Smooth muscle cell (in vitro differentiated cells): ENCODE data around the gene SMCHD1. TPM values are rescaled to one million over a fixed set of nuclear protein-coding genes. Genes with fewer than 3 reads are reported as not detected.
A peak's percentile ranks its signal among the peaks of the same experiment; 100 is the strongest.

Experiments
- DNase-seq: peaks from one replicate; lab custom pipeline; 2025; ENCODE audit not compliant: unreplicated experiment; lab: John Stamatoyannopoulos, UW
- H2AFZ ChIP-seq: fragments of 200-600 bp; sonication (generic); 2 replicates; pipeline ENCODE4 v1.6.0; 2016; ENCODE audit warnings: antibody characterized with exemption, low read depth, mild to moderate bottlenecking
- H3F3A ChIP-seq: fragments of 200-600 bp; sonication (generic); 2 replicates; pipeline ENCODE4 v1.6.0; 2017; ENCODE audit warnings: antibody characterized with exemption, low read depth
- H3K27ac ChIP-seq: fragments of 200-600 bp; sonication (generic); 2 replicates; pipeline ENCODE4 v1.5.1; 2016; ENCODE audit warnings: low read depth, mild to moderate bottlenecking
- H3K27me3 ChIP-seq: fragments of 200-600 bp; sonication (generic); 2 replicates; pipeline ENCODE4 v1.6.1; 2016; ENCODE audit warnings: low read depth, mild to moderate bottlenecking
- H3K36me3 ChIP-seq: fragments of 200-600 bp; sonication (generic); 2 replicates; pipeline ENCODE4 v1.5.1; 2016; ENCODE audit warnings: low read depth
- H3K4me1 ChIP-seq: fragments of 200-600 bp; sonication (generic); 2 replicates; pipeline ENCODE4 v1.5.1; 2016; ENCODE audit warnings: low read depth
- H3K4me2 ChIP-seq: fragments of 200-600 bp; sonication (generic); 2 replicates; pipeline ENCODE4 v1.6.0; 2016; ENCODE audit warnings: mild to moderate bottlenecking
- H3K4me3 ChIP-seq: fragments of 200-600 bp; sonication (generic); 2 replicates; pipeline ENCODE4 v1.5.1; 2016; ENCODE audit warnings: mild to moderate bottlenecking
- H3K79me2 ChIP-seq: fragments of 200-600 bp; sonication (generic); 2 replicates; pipeline ENCODE4 v1.6.0; 2016; ENCODE audit warnings: low read depth, mild to moderate bottlenecking
- H3K9ac ChIP-seq: fragments of 200-600 bp; sonication (generic); 2 replicates; pipeline ENCODE4 v1.6.0; 2016; ENCODE audit warnings: low read depth
- H3K9me3 ChIP-seq: fragments of 200-600 bp; sonication (generic); replicated peaks from 2 replicates; pipeline ENCODE4 v1.5.1; 2016; ENCODE audit warnings: low read depth
- H4K20me1 ChIP-seq: fragments of 200-600 bp; sonication (generic); 2 replicates; pipeline ENCODE4 v1.6.0; 2016; ENCODE audit warnings: low read depth
- CTCF ChIP-seq: fragments of 200-600 bp; sonication (generic); IDR thresholded peaks from 2 replicates; pipeline ENCODE4 v1.5.1; 2017; ENCODE audit warnings: borderline replicate concordance, mild to moderate bottlenecking, antibody characterized with exemption; ENCODE audit not compliant: insufficient read depth, poor library complexity, severe bottlenecking
- WGBS: methylation state at CpG from one replicate; pipeline ENCODE4 v1.1.7; 2016; ENCODE audit warnings: low lambda C conversion rate; 5-methylcytosine and 5-hydroxymethylcytosine counted together
- polyA plus RNA-seq: library from polyadenylated mRNA; unstranded; fragments of >200 nt; fragmentation: Nextera tagmentation; extraction: Ambion mirVana; gene quantifications from 2 replicates; pipeline ENCODE4 v1.2.1, GENCODE V29; 2016
- total RNA-seq: library from RNA; depleted of rRNA; stranded (reverse); fragments of >200 nt; gene quantifications from 2 replicates; pipeline ENCODE4 v1.2.3, GENCODE V29; 2014

Gene SMCHD1
- total and polyA plus RNA-seq, 2 experiments from 2014 or later, result 5.9 to 46.3 TPM

- peaks cover 5% of the 10 kb centered on the region for H3F3A ChIP-seq
- peak overlapping the region; percentile 93 for H2AFZ ChIP-seq
- H3K36me3 ChIP-seq, result no peaks in the 10 kb centered on the region
- peak overlapping the region; percentile 50 for H3K9ac ChIP-seq
- no peaks in the 10 kb centered on the region for H4K20me1 ChIP-seq
- no peak for DNase-seq
- 1% methylated on average over 49 of the region's 80 CpGs for WGBS
- no peaks in the 10 kb centered on the region for H3K9me3 ChIP-seq
- H3K27ac ChIP-seq, result no peak overlapping the region
- peak overlapping the region; percentile 66 for H3K4me3 ChIP-seq
- no peaks in the 10 kb centered on the region for H3K4me1 ChIP-seq
- no peak for TF ChIP-seq CTCF
- peak overlapping the region; percentile 97 for H3K4me2 ChIP-seq
- H3K27me3 ChIP-seq, result no peaks in the 10 kb centered on the region
- H3K79me2 ChIP-seq, result no peaks in the 10 kb centered on the region
Measured at GRCh38 chr18:2847317-2848246, 192.1 kb downstream of the SMCHD1 start.

DNA sequence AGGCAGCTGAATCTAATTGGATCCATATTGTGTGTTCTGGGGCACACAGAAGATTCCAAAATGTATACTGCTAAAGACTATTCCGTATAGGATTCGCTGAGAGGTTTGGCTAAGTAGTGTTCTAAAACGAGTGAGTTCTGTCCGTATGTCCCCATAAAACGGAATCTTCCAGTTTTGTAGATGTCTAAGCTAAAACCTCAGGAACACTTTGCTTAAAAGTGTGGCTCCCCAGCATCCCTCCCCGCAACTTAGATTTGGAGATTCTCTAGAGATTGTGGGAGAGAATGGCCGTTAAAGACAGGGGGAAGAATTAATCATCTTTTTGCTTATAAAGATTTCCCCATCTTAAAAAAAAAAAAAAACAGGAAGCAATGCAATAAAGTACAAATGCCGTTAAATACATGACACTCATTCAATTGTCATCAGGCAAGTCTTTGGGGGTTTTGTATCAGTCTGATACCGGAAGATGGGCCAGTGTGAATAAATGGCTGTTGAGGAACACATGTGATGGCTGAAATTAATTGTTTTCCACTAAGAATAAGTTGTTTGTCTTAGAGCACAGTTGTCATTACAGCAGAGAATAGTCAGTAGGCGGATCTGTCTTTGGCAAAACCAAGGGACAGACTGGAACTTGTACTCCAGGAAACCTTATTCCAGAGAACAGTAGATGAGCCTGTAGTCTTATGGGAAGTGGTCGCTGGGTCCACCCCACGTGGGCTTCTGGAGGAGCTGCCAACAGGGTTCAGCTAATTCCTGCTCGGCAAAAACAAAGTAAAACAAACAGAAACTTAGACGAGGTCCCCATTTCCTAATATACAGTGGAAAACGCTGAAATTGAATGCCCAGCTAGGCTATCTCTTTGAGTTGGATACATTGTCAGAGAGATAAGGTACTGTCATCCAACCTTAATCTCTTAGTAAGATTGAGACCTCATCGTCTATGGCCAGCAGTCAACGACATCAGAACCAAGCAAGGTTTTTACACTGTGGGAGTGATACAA lies 193.0 kb downstream of the SMCHD1 start:
- Histone ChIP-seq H3K79me2 (no peaks in the 10 kb centered on the region), H3K27ac (no peak overlapping the region), H3F3A (peaks cover 5% of the 10 kb centered on the region), H3K4me1 (no peaks in the 10 kb centered on the region), H2AFZ (peak overlapping the region; percentile 93), H3K27me3 (no peaks in the 10 kb centered on the region), H3K9ac (no peak overlapping the region), H3K4me3 (peak overlapping the region; percentile 66), H3K36me3 (no peaks in the 10 kb centered on the region), H3K4me2 (peak overlapping the region; percentile 97), H3K9me3 (no peaks in the 10 kb centered on the region), H4K20me1 (no peaks in the 10 kb centered on the region)
- DNase-seq, result no peak
- WGBS, result 28% methylated on average over 17 of the region's 17 CpGs
- no peak for TF ChIP-seq CTCF

GRCh38 chr18:2850816-2851215 lies 195.3 kb downstream of the SMCHD1 start:
- Histone ChIP-seq H3F3A (peaks cover 5% of the 10 kb centered on the region), H2AFZ (no peak overlapping the region), H3K9me3 (no peaks in the 10 kb centered on the region), H3K79me2 (no peaks in the 10 kb centered on the region), H3K36me3 (no peaks in the 10 kb centered on the region), H3K4me3 (no peak overlapping the region), H4K20me1 (no peaks in the 10 kb centered on the region), H3K27ac (no peak overlapping the region), H3K4me2 (no peak overlapping the region), H3K4me1 (peaks cover 7% of the 10 kb centered on the region), H3K9ac (no peak overlapping the region), H3K27me3 (no peaks in the 10 kb centered on the region)
- 100% methylated on average over 2 of the region's 2 CpGs for WGBS
- TF ChIP-seq CTCF, result no peak
- DNase-seq, result no peak
